Measurements from ENCODE around the gene NINJ2.

NINJ2 gene

DNA sequence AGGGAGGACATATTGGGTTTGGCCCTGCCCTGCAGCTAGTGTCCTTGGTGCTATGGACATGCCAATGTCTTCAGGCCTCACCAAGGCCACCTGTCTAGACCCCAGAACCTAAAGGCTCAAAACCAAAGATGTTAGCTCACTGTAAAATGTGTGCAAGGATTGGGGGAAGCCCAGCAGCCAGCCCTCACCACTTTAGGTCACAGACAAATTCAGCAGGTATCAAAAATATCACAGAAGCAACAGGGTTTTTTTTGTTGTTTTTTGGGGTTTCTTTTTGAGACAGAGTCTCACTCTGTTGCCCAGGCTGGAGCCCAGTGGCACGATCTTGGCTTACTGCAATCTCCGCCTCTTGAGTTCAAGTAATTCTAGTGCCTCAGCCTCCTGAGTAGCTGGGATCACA lies 29.0 kb upstream of the NINJ2 start:
- Histone ChIP-seq H3K9ac (ENCODE audit: low read length) (no peak overlapping the region), H3K4me1 (ENCODE audit: control insufficient read depth, insufficient read depth, low read length) (peaks cover 10% of the 10 kb centered on the region), H3K9me3 (ENCODE audit: control insufficient read depth, low read length) (no peaks in the 10 kb centered on the region), H3K4me3 (ENCODE audit: low read length) (no peak overlapping the region), H3K36me3 (ENCODE audit: control insufficient read depth, insufficient read depth, low read length) (no peaks in the 10 kb centered on the region), H3K27me3 (ENCODE audit: control insufficient read depth, insufficient read depth, low read length) (no peaks in the 10 kb centered on the region)

DNA sequence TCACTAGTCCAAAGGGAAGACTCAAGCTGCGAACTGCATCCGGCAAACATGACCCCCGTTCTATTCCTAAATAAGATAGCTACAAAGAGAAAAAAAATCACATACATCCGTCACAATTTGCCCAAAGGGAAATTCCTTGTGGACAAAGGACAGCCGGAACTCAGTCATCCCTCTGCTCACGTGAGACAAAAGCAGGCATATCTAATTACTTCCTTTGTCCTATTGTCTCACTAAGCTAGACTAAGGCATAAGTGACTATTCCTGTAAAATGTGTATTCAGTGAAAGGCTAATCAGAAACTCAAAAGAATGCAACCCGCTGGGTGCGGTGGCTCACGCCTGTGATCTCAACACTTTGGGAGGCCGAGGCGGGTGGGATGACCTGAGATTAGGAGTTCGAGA lies 27.2 kb upstream of the NINJ2 start:
- no peaks in the 10 kb centered on the region for H3K27me3 ChIP-seq (ENCODE audit: control insufficient read depth, insufficient read depth, low read length)
- H3K4me3 ChIP-seq (ENCODE audit: low read length): no peak overlapping the region
- H3K4me1 ChIP-seq (ENCODE audit: control insufficient read depth, insufficient read depth, low read length): peaks cover 10% of the 10 kb centered on the region
- H3K9ac ChIP-seq (ENCODE audit: low read length): no peak overlapping the region
- no peaks in the 10 kb centered on the region for H3K36me3 ChIP-seq (ENCODE audit: control insufficient read depth, insufficient read depth, low read length)
- no peaks in the 10 kb centered on the region for H3K9me3 ChIP-seq (ENCODE audit: control insufficient read depth, low read length)

DNA sequence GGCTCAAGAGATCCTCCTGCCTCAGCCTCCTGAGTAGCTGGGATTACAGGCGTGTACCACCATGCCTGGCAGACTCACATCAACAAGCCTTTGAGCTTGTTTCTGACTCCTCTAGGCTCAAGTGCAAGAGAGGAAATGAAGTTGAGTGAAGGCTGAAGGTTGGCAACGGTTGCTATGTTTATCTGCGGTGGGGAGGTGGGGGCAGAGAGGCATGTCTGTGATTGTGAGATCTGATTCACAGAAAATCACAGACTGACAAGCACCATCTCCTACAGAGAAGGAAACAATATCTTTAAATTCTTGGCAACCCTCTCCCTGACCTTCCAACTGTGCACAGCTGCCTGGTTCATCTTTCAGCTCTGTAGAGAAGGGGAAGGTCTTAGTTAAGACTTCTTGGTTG lies 22.1 kb upstream of the NINJ2 start:
- H3K4me3 ChIP-seq (ENCODE audit: low read length): no peak overlapping the region
- H3K9me3 ChIP-seq (ENCODE audit: control insufficient read depth, low read length): no peaks in the 10 kb centered on the region
- no peaks in the 10 kb centered on the region for H3K27me3 ChIP-seq (ENCODE audit: control insufficient read depth, insufficient read depth, low read length)
- no peak overlapping the region for H3K9ac ChIP-seq (ENCODE audit: low read length)
- no peaks in the 10 kb centered on the region for H3K4me1 ChIP-seq (ENCODE audit: control insufficient read depth, insufficient read depth, low read length)
- H3K36me3 ChIP-seq (ENCODE audit: control insufficient read depth, insufficient read depth, low read length): no peaks in the 10 kb centered on the region

DNA sequence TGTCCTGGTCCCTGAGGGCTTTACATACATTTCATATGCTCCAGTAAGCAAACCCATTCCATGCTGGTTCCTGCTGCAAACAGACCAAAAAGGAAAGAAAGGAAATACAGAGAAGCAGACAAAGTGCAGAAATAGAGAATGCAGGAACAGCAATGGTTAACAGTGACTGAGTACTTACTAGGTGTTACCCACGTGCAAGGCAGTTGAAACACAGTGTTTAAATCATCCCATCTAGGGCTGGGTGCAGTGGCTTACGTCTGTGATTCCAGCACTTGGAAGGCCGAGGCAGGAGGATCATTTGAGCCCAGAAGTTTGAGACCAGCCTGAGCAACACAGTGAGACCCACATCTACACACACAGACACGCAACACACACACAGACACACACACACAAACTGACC lies 21.2 kb upstream of the NINJ2 start:
- H3K27me3 ChIP-seq (ENCODE audit: control insufficient read depth, insufficient read depth, low read length): no peaks in the 10 kb centered on the region
- H3K9me3 ChIP-seq (ENCODE audit: control insufficient read depth, low read length): no peaks in the 10 kb centered on the region
- H3K9ac ChIP-seq (ENCODE audit: low read length): no peak overlapping the region
- no peak overlapping the region for H3K4me3 ChIP-seq (ENCODE audit: low read length)
- H3K36me3 ChIP-seq (ENCODE audit: control insufficient read depth, insufficient read depth, low read length): no peaks in the 10 kb centered on the region
- no peaks in the 10 kb centered on the region for H3K4me1 ChIP-seq (ENCODE audit: control insufficient read depth, insufficient read depth, low read length)

DNA sequence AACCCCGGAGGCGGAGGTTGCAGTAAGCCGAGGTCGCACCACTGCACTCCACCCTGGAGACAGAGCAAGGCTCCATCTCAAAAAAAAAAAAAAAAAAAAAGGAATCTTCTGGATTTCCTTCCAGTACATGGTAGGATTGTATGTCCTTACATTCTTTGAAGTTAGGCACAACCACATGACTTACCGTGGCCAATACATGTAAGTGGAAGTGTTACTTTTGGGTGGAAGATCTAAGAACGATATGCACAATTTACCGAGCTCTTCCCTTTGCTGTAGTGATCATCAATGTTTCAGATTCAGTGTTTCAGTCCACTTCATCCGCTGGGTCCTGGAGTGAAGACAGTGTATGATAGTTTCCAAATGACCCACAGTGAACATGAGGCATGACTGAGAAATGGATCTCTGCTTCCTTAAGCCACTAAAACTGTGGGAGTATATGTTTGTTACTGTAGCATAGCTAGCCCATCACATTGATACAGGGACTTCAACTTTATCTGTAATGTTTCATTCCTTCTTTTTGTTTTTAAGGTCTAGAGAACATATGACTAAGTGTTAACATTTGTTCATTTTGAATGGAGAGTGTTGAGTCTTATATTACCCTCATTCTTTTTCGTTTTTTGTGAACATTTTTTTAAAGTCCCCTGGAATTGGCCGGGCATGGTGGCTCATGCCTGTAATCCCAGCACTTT lies 18.5 kb upstream of the NINJ2 start:
- Histone ChIP-seq H3K4me1 (ENCODE audit: control insufficient read depth, insufficient read depth, low read length) (no peaks in the 10 kb centered on the region), H3K36me3 (ENCODE audit: control insufficient read depth, insufficient read depth, low read length) (no peaks in the 10 kb centered on the region), H3K4me3 (ENCODE audit: low read length) (no peak overlapping the region), H3K27me3 (ENCODE audit: control insufficient read depth, insufficient read depth, low read length) (no peaks in the 10 kb centered on the region), H3K9ac (ENCODE audit: low read length) (no peak overlapping the region), H3K9me3 (ENCODE audit: control insufficient read depth, low read length) (no peaks in the 10 kb centered on the region)

DNA sequence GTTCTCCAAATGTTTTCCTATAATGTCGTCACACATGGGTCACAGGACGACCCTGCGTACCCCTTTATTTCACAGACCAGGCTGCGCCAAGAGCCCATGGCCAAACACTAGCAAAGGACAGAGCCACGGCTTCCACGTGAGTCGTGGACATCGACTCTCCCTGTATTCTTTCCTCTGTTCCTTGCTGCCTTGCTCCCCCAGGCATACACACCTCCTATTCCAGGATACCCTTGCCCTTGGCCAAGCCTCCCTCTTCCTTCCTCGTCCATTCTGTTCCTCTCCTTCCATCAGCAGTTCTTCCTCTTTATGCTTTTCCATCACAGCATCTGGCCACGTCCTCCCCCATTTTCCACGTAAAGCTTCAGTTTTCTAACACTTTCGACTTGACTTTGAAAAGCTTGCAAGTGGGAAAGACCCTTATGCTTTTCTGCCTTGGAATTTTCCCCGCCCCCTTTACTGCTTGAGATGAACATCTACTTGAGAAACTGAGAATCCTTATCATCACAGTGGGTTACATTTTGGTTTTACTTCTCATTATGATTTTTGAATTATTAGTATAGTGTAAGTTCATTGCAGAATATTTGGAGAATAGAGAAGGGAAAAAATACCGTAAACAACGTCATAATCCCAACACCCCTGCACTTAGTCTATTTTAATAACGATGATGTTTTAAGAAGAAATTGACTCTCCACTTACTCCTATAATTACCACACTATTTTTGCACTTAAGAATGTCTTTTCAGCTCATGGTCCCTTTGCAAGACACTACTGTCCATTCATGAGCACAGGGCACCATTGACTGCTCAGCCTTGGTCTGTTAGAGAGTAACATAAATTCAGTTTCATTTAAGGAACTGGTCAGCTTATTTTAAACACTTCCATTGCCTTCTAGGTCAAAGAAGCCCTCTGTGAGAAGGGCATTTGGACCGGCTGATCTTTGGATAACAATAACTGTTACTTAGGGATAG lies 15.8 kb upstream of the NINJ2 start:
- H3K27me3 ChIP-seq (ENCODE audit: control insufficient read depth, insufficient read depth, low read length): no peaks in the 10 kb centered on the region
- H3K4me1 ChIP-seq (ENCODE audit: control insufficient read depth, insufficient read depth, low read length): no peaks in the 10 kb centered on the region
- H3K36me3 ChIP-seq (ENCODE audit: control insufficient read depth, insufficient read depth, low read length): no peaks in the 10 kb centered on the region
- H3K4me3 ChIP-seq (ENCODE audit: low read length): no peak overlapping the region
- no peak overlapping the region for H3K9ac ChIP-seq (ENCODE audit: low read length)
- H3K9me3 ChIP-seq (ENCODE audit: control insufficient read depth, low read length): no peaks in the 10 kb centered on the region

DNA sequence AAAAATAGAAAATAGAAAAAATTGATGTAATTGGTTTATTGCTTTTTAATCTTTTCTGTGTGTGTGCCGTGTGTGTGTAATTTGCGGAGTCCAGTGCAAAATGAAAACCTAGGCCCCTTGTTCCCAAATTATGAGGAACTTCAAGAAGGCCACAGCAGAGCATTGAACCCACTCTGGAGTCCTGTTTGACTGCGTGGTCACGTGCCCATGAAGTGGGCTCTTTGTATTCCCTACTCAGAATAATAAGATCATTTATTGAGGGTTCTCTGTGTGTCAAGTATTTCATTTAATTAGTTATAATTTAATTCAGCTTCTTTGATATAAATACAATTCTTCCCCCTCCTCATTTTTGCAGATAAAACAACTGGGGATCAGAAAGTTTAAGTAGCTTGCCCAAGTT lies 12.3 kb upstream of the NINJ2 start:
- H3K9me3 ChIP-seq (ENCODE audit: control insufficient read depth, low read length): no peaks in the 10 kb centered on the region
- H3K27me3 ChIP-seq (ENCODE audit: control insufficient read depth, insufficient read depth, low read length): peaks cover 3% of the 10 kb centered on the region
- no peak overlapping the region for H3K4me3 ChIP-seq (ENCODE audit: low read length)
- H3K4me1 ChIP-seq (ENCODE audit: control insufficient read depth, insufficient read depth, low read length): no peaks in the 10 kb centered on the region
- no peak overlapping the region for H3K9ac ChIP-seq (ENCODE audit: low read length)
- no peaks in the 10 kb centered on the region for H3K36me3 ChIP-seq (ENCODE audit: control insufficient read depth, insufficient read depth, low read length)

DNA sequence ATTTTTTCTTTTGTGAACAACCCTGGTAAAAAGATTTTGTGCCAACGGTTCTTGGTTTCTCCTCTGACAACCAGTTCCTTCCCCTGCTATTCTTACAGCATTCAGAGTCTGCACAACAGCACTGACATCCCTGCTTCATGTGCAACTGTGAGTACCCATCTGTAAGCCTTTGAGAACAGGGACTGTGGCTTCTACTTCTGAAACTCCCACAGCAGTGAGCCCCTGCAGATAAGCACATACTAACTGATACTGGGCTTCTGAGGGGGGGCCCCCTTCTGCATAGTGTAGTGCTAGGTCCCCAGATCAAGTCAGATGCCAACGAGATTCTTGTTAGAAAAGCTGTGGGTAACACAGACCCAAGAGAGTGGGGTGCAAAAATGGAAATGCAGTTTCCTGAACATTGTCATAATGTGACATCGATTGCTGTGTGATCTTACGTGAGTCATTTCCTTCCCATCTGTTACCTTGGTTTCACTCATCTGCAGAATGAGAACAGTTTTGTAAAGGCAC lies 11.1 kb upstream of the NINJ2 start:
- H3K36me3 ChIP-seq (ENCODE audit: control insufficient read depth, insufficient read depth, low read length): no peaks in the 10 kb centered on the region
- H3K9me3 ChIP-seq (ENCODE audit: control insufficient read depth, low read length): no peaks in the 10 kb centered on the region
- no peak overlapping the region for H3K9ac ChIP-seq (ENCODE audit: low read length)
- H3K27me3 ChIP-seq (ENCODE audit: control insufficient read depth, insufficient read depth, low read length): peaks cover 3% of the 10 kb centered on the region
- no peaks in the 10 kb centered on the region for H3K4me1 ChIP-seq (ENCODE audit: control insufficient read depth, insufficient read depth, low read length)
- no peak overlapping the region for H3K4me3 ChIP-seq (ENCODE audit: low read length)

DNA sequence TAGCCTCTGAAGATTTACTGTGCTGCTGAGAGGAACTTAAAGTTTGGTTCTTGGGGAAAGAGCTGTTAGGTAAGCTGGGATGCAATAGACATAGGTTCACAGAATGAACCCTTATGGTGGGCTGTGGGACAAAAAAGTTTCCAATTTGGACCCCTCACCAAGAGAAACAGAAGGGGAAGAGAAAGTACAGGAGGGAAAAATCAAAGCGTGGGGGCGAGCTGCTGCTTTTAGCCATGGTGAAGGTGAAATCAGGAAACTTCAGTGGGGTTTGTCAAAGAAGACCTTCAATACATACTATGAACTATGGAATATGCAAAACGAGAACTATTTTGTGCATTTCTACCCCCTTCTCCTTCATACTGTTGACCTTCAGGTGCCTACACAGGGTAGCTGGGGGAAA lies 10.6 kb upstream of the NINJ2 start:
- Histone ChIP-seq H3K36me3 (ENCODE audit: control insufficient read depth, insufficient read depth, low read length) (no peaks in the 10 kb centered on the region), H3K9me3 (ENCODE audit: control insufficient read depth, low read length) (no peaks in the 10 kb centered on the region), H3K9ac (ENCODE audit: low read length) (no peak overlapping the region), H3K27me3 (ENCODE audit: control insufficient read depth, insufficient read depth, low read length) (peaks cover 3% of the 10 kb centered on the region), H3K4me1 (ENCODE audit: control insufficient read depth, insufficient read depth, low read length) (no peaks in the 10 kb centered on the region), H3K4me3 (ENCODE audit: low read length) (no peak overlapping the region)

DNA sequence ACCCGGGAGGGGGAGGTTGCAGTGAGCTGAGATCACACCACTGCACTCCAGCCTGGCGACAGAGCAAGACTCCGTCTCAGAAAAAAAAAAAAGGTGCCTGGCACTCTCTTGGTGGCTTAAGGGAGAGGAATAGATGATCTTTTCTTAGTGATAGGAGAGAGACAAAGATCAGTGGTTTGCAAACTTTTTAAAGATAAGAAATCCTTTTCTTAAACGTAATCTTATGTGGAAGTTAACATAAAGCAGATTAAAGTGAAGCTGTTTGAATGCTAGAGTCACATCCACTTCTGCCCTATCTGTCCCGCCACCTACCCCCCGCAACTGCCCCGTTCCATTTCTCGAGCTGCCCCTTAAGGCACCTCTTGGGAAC lies 6.3 kb upstream of the NINJ2 start:
- no peak overlapping the region for H3K9ac ChIP-seq (ENCODE audit: low read length)
- no peak overlapping the region for H3K4me3 ChIP-seq (ENCODE audit: low read length)
- no peaks in the 10 kb centered on the region for H3K9me3 ChIP-seq (ENCODE audit: control insufficient read depth, low read length)
- no peaks in the 10 kb centered on the region for H3K4me1 ChIP-seq (ENCODE audit: control insufficient read depth, insufficient read depth, low read length)
- no peaks in the 10 kb centered on the region for H3K36me3 ChIP-seq (ENCODE audit: control insufficient read depth, insufficient read depth, low read length)
- peaks cover 3% of the 10 kb centered on the region for H3K27me3 ChIP-seq (ENCODE audit: control insufficient read depth, insufficient read depth, low read length)

DNA sequence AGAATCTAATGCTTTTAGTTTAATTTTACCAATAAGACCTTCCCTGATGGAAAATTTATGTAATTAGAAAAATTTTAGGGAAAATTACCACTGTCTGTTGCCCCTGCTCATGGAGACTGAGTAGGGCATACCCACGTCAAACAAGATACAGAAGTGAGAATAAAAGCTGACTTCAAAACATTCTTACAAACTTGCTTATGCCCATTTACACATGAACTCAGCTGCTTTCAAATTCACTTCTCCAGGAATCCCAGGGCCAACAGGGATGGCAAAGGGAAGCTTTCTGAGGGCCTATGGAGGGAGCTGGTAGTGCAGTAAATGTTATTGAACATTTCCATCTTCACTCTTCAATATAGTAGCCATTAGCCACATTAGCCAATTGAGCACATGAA lies 4.8 kb upstream of the NINJ2 start:
- Histone ChIP-seq H3K36me3 (ENCODE audit: control insufficient read depth, insufficient read depth, low read length) (no peaks in the 10 kb centered on the region), H3K9ac (ENCODE audit: low read length) (no peak overlapping the region), H3K4me3 (ENCODE audit: low read length) (no peak overlapping the region), H3K27me3 (ENCODE audit: control insufficient read depth, insufficient read depth, low read length) (peaks cover 1% of the 10 kb centered on the region), H3K9me3 (ENCODE audit: control insufficient read depth, low read length) (no peaks in the 10 kb centered on the region), H3K4me1 (ENCODE audit: control insufficient read depth, insufficient read depth, low read length) (peaks cover 10% of the 10 kb centered on the region)

DNA sequence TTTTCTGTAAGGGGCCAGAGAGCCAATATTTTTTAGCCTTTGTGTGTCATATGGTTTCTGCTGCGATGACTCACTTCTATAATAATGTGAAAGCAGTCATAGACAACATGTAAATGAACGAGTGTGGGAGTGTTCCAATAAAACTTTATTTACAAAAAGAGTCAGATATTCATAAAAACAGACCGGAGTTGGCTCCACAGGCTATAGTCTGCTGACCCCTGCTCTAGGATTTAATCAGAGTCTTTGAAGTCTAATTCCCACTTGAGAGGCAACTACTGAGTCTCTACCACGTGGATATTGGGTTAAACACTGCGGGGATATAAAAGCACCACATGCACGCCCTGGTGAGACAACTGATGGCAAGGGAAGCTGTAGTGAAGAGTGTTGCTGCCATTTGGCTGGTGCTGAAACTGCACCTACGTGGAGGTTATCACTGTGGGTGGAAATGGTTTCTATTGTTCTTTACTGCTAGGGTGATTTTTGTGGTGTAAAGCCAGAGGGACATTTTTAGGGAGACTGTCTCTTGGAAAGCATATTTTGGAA lies 3.6 kb upstream of the NINJ2 start:
- H3K4me1 ChIP-seq (ENCODE audit: control insufficient read depth, insufficient read depth, low read length): peaks cover 12% of the 10 kb centered on the region
- no peaks in the 10 kb centered on the region for H3K27me3 ChIP-seq (ENCODE audit: control insufficient read depth, insufficient read depth, low read length)
- no peak overlapping the region for H3K4me3 ChIP-seq (ENCODE audit: low read length)
- H3K36me3 ChIP-seq (ENCODE audit: control insufficient read depth, insufficient read depth, low read length): no peaks in the 10 kb centered on the region
- no peaks in the 10 kb centered on the region for H3K9me3 ChIP-seq (ENCODE audit: control insufficient read depth, low read length)
- H3K9ac ChIP-seq (ENCODE audit: low read length): no peak overlapping the region

All from mucosa of stomach (tissue), 1 donor.